Pancreas (tissue), 10 donors: ENCODE data around the gene EEF1AKMT2. TPM values are rescaled to one million over a fixed set of nuclear protein-coding genes. Genes with fewer than 3 reads are reported as not detected.

Experiments used
- ATAC-seq, 4 donors: fragments of 200-7000 bp; cut with Tn5 transposase; one replicate each; pipeline versions ENCODE4 v1.8.0 to v1.9.1; 2020; ENCODE audit warnings: mild to moderate bottlenecking in 4 of 4, moderate library complexity in 4 of 4
- DNase-seq, 6 donors: peaks; one replicate each; pipeline ENCODE4 v3.0.0-alpha.2; 2020
- FAIRE-seq: peaks from 2 replicates; lab custom pipeline; 2012; peaks lifted over from hg19 to GRCh38; lab: Jason Lieb, UNC
- H3K27ac ChIP-seq, 4 donors: fragments of 200-600 bp; sonication (generic); 1 replicate in 3 of 4; 2 replicates in 1 of 4; pipeline versions ENCODE4 v1.5.0 to v1.8.0; 2020
- H3K27me3 ChIP-seq, 4 donors: fragments of 200-600 bp; one replicate each; pipeline ENCODE4 v1.8.0; 2021
- H3K36me3 ChIP-seq, 3 donors: fragments of 200-600 bp; sonication (generic) in 1 of 3; one replicate each; pipeline versions ENCODE4 v1.5.0 to v1.8.0; 2020 to 2021
- H3K4me1 ChIP-seq, 3 donors: fragments of 200-600 bp; one replicate each; pipeline ENCODE4 v1.8.0; 2021
- H3K4me3 ChIP-seq, 4 donors: fragments of 200-600 bp; sonication (generic) in 2 of 4; one replicate each; pipeline versions ENCODE4 v1.5.0 to v1.8.0; 2020 to 2021
- H3K9me3 ChIP-seq, 4 donors: fragments of 200-600 bp; one replicate each; pipeline ENCODE4 v1.8.0; 2021
- WGBS, 2 donors: extraction: QIAGEN DNeasy Blood & Tissue Kit; methylation state at CpG; one replicate each; pipeline ENCODE4 v1.1.7; 2013; 5-methylcytosine and 5-hydroxymethylcytosine counted together
- intact Hi-C, 3 donors: fragments of 100-400 bp; cut with DNase I; formaldehyde crosslinking; loops; one replicate each; pipeline versions ENCODE4 v1.11.1 to v1.14.2; 2022
- polyA plus RNA-seq, 2 donors: library from polyadenylated mRNA; stranded (reverse); fragments of 200-250 nt; gene quantifications; one replicate each; pipeline ENCODE4 v1.2.3, GENCODE V29; 2013
- total RNA-seq, 6 donors: library from RNA; stranded (reverse); fragmentation: NEBNext Ultra II Directional in 4 of 6; extraction: Animal tissue kit (Norgen Biotek cat#: 25700) in 4 of 6; gene quantifications; one replicate each; pipeline versions ENCODE4 v1.2.1 to v1.2.4, GENCODE V29; 2021 to 2023
- TF ChIP-seq, protein P1 (sequence below), 4 donors: fragments of 200-600 bp; sonication (generic) in 3 of 4; IDR thresholded peaks; one replicate each; pipeline versions ENCODE4 v1.5.0 to v1.8.0; 2021; ENCODE audit warnings: antibody characterized with exemption in 4 of 4
- donor health status: healthy with polysubstance abuse.
- donor health status: DM: no; HTN: no; CAD: no; lungs with moderate emphysema.
- donor health status: DM: no; HTN: no; CAD: no.
- donor health status: control.
- donor health status: control.
- donor health status: Bipolar disorder and iron deficiency.
- donor health status: DM: yes; HTN: yes; CAD: no.
- donor health status: DM: no; HTN: no; CAD: no.
- donor health status: DM: no; HTN: no; CAD: no.
- donor health status: DM: yes; HTN: yes; CAD: no.

The EEF1AKMT2 gene
- total and polyA plus RNA-seq, 8 donors, result 5.7 to 11.9 (median 8.1) TPM

DNA sequence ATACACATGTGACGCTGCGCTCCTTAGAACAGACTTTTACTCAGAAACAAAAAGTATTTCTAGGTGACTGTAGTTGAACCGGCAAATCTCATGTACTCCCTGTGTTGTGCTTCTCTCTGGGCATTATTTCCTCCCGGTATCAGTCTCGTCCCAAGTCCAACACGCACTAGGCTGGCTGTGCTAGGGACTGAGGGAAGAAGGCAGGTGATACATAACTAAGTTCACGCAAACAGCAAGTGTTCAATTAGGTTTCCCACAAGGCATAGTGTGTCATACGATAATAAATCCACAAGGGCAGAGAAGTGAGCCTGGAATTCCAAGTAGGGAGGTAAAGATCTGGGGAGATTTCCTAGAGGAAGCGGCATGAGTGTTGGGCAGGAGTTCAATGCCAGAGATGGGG, 67.9 kb downstream of the EEF1AKMT2 start:
- DNase-seq (no peak), FAIRE-seq (no peak), ATAC-seq (no peak)
- no peaks in the 10 kb centered on the region for H3K36me3 ChIP-seq
- H3K4me3 ChIP-seq, result no peak overlapping the region
- H3K27ac ChIP-seq, result peak overlapping the region in 3 of 4 donors; percentile 17 to 59 (median 50)
- no peaks in the 10 kb centered on the region for H3K27me3 ChIP-seq
- peaks cover 0 to 44% (median 7%) of the 10 kb centered on the region in 3 donors for H3K4me1 ChIP-seq
- WGBS, 2 donors, result 86 to 87% methylated on average over 9 of the region's 9 CpGs
- H3K9me3 ChIP-seq, result no peaks in the 10 kb centered on the region
- intact Hi-C loops, result no loop called here
- TF ChIP-seq, protein P1, sequence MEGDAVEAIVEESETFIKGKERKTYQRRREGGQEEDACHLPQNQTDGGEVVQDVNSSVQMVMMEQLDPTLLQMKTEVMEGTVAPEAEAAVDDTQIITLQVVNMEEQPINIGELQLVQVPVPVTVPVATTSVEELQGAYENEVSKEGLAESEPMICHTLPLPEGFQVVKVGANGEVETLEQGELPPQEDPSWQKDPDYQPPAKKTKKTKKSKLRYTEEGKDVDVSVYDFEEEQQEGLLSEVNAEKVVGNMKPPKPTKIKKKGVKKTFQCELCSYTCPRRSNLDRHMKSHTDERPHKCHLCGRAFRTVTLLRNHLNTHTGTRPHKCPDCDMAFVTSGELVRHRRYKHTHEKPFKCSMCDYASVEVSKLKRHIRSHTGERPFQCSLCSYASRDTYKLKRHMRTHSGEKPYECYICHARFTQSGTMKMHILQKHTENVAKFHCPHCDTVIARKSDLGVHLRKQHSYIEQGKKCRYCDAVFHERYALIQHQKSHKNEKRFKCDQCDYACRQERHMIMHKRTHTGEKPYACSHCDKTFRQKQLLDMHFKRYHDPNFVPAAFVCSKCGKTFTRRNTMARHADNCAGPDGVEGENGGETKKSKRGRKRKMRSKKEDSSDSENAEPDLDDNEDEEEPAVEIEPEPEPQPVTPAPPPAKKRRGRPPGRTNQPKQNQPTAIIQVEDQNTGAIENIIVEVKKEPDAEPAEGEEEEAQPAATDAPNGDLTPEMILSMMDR (IDR thresholded peaks at IDR 0.05), result no peak

DNA sequence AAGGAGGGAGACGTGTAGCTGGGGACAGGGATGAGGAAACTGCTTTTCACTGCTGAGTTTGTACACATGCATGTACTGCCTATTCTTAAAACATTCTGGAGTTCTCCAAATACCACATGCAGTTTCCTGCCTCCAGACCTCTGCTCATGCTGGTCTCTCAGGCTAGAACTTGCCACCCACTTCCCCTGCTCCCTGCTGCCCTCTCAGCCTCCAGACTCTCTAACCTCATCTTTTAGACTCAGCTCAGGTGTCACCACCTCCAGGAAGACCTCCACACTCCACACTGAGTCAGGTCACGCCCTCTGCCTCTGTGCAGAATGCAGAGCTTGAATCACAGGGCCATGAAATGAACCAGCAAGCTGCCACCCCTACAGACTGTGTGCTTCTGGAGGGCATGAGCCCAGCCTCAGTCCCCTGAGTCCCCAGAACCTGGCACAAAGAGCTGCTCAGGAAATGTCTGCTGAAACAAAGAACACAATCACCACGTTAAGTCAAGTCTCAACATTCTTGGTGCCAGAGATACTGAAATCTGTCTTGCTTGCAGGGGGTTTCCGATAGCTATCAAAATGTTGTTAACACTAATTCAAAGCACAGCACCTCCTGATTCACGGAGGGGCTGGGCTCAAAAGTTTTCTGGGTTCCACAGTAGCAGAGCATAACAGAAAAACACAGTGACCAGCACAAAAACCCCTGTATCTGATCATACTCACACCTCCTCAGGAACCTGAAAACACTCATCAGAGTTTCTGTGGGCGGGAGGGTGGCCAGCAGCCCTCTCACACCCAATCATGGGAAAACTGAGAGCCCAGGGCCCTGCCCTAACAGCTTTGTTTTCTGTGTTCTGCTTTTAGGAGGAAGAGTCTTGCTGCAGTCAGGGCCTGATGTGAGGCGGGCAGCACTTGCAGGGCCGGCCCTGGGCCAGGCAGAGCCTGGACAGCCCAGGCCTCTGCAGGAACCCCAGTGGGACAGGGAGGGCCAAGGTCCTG, 68.6 kb downstream of the EEF1AKMT2 start:
- intact Hi-C loops, result no loop called here
- DNase-seq (peak in 1 of 6 donors; percentile 14), ATAC-seq (peak in 2 of 4 donors; percentile 39 to 48), FAIRE-seq (no peak)
- Histone ChIP-seq H3K27me3 (no peaks in the 10 kb centered on the region), H3K4me3 (no peak overlapping the region), H3K9me3 (no peaks in the 10 kb centered on the region), H3K4me1 (peaks cover 0 to 46% (median 7%) of the 10 kb centered on the region in 3 donors), H3K27ac (peak overlapping the region in 2 of 4 donors; percentile 50 to 59), H3K36me3 (no peaks in the 10 kb centered on the region)
- 74 to 75% methylated on average over 8 of the region's 8 CpGs for WGBS, 2 donors
- TF ChIP-seq, protein P1 (IDR thresholded peaks at IDR 0.05), result no peak

DNA sequence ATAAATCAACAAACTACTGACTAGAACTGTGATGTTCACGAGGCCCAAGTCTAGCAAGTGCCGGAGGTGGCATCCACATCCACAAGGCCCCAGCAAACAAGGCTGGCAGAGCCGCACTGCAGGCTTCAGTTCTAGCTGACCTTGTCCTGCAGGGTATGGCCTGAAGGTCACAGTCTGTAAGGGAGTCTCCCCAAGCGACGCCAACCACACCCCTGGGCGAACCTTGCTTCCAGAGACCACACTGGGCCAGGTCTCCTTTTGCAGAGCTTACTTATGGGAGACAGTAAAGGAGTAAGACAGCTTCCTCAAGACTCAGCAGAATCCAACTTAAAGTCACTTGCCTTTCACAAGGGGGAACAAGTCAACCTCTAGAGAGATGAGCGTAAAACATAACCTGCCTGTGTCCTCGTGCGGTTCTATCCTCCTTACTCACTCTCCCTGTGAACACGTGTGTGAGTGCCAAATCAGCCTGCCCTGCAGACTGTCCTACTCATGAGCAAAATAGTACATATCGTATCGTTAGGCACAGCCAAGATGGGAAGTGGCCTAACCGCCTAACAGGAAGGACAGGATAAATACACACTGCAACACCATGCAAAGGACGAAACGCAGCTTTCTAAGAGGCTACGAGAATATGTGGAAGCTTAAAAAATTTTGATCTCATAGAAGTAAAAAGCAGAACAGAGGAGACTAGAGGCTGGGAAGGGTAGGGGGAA, 70.2 kb downstream of the EEF1AKMT2 start:
- ATAC-seq (peak in 3 of 4 donors; percentile 9 to 19 (median 11)), DNase-seq (peak in 2 of 6 donors; percentile 12 to 38), FAIRE-seq (no peak)
- TF ChIP-seq, protein P1 (IDR thresholded peaks at IDR 0.05), result no peak
- intact Hi-C loops, result no loop called here
- H3K27ac ChIP-seq, result peak overlapping the region in 2 of 4 donors; percentile 26 to 40
- no peak overlapping the region for H3K4me3 ChIP-seq
- 83% methylated on average over 16 of the region's 16 CpGs for WGBS, 2 donors
- H3K4me1 ChIP-seq, result peaks cover 0 to 32% (median 0%) of the 10 kb centered on the region in 3 donors
- H3K27me3 ChIP-seq, result no peaks in the 10 kb centered on the region
- no peaks in the 10 kb centered on the region for H3K36me3 ChIP-seq
- H3K9me3 ChIP-seq, result no peaks in the 10 kb centered on the region

DNA sequence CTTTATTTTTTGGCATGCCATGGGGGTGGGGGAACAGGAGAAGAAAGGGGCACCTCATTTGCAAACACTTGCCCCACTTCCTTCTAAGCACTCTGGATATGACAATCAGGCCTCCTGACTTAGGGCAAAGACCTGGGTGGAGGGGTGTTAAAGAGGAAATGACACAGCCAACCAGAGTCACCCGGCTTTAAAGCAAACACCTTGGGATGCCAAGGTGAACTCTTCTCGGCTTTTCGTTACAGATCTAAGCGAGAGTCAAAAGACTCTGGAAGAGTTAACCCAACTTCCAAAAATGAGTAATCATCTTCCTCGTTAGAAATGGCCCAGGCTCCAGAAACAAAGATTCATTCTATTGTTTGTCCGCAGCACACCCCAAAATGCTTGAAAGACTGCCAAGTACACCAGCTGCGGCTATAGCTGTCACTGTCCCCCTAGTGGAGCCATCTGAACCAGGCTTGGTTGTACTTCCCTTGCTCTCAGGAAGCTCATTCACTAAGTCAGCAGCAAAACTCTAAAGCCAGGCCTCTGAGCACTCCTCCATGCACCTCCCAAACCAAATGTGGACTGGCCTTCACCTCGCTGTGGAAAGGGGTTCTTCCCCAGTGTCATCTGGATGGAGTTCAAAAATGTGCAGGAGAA, 72.4 kb downstream of the EEF1AKMT2 start:
- intact Hi-C loops, result no loop called here
- Histone ChIP-seq H3K36me3 (no peaks in the 10 kb centered on the region), H3K27ac (peak overlapping the region in 2 of 4 donors; percentile 58 to 59), H3K27me3 (no peaks in the 10 kb centered on the region), H3K4me1 (peaks cover 0 to 31% (median 0%) of the 10 kb centered on the region in 3 donors), H3K9me3 (no peaks in the 10 kb centered on the region), H3K4me3 (no peak overlapping the region)
- TF ChIP-seq, protein P1 (IDR thresholded peaks at IDR 0.05), result peak in 2 of 4 donors; percentile 11 to 13
- DNase-seq, result peak in 1 of 6 donors; percentile 45
- WGBS, 2 donors, result 60 to 66% methylated on average over 8 of the region's 8 CpGs
- FAIRE-seq, result no peak
- ATAC-seq, result peak; percentile 26 to 68 (median 60)
